ES-I3 (cell line): ENCODE data around the gene PPP3CA.

Source experiments
- H3K36me3 ChIP-seq: 2 replicates; pipeline ENCODE4 v1.6.1; 2013; ENCODE audit warnings: mild to moderate bottlenecking, low read length, control low read depth, moderate library complexity; ENCODE audit not compliant: insufficient read depth
- H3K4me1 ChIP-seq: 2 replicates; pipeline ENCODE4 v1.6.1; 2013; ENCODE audit warnings: mild to moderate bottlenecking, control low read depth, low read length; ENCODE audit not compliant: insufficient read depth
- H3K9ac ChIP-seq: 2 replicates; pipeline ENCODE4 v1.6.1; 2013; ENCODE audit warnings: low read depth, mild to moderate bottlenecking, low read length, moderate library complexity
- H3K9me3 ChIP-seq: 2 replicates; pipeline ENCODE4 v1.6.1; 2013; ENCODE audit warnings: mild to moderate bottlenecking, low read length, moderate library complexity; ENCODE audit not compliant: control insufficient read depth, insufficient read depth

PPP3CA gene

GRCh38 chr4:101315041-101315440 lies 32.3 kb downstream of the PPP3CA start:
- Histone ChIP-seq H3K9ac (no peak overlapping the region), H3K4me1 (no peaks in the 10 kb centered on the region), H3K9me3 (no peaks in the 10 kb centered on the region), H3K36me3 (no peaks in the 10 kb centered on the region)

- H3K4me1 ChIP-seq: peaks cover 22% of the 10 kb centered on the region
- no peaks in the 10 kb centered on the region for H3K9me3 ChIP-seq
- no peak overlapping the region for H3K9ac ChIP-seq
- H3K36me3 ChIP-seq: no peaks in the 10 kb centered on the region
Observed at GRCh38 chr4:101309925-101310324, 37.4 kb downstream of the PPP3CA start.

- no peak overlapping the region for H3K9ac ChIP-seq
- H3K36me3 ChIP-seq: no peaks in the 10 kb centered on the region
- H3K9me3 ChIP-seq: no peaks in the 10 kb centered on the region
- H3K4me1 ChIP-seq: peaks cover 25% of the 10 kb centered on the region
Observed at GRCh38 chr4:101307899-101308298, 39.4 kb downstream of the PPP3CA start.

- H3K9ac ChIP-seq: no peak overlapping the region
- H3K36me3 ChIP-seq: no peaks in the 10 kb centered on the region
- no peaks in the 10 kb centered on the region for H3K9me3 ChIP-seq
- peaks cover 25% of the 10 kb centered on the region for H3K4me1 ChIP-seq
Observed at GRCh38 chr4:101306764-101307615, 40.3 kb downstream of the PPP3CA start.

GRCh38 chr4:101306225-101306624 lies 41.1 kb downstream of the PPP3CA start:
- Histone ChIP-seq H3K9ac (no peak overlapping the region), H3K4me1 (peaks cover 25% of the 10 kb centered on the region), H3K36me3 (no peaks in the 10 kb centered on the region), H3K9me3 (no peaks in the 10 kb centered on the region)

GRCh38 chr4:101304916-101305315 lies 42.4 kb downstream of the PPP3CA start:
- no peak overlapping the region for H3K9ac ChIP-seq
- H3K36me3 ChIP-seq: no peaks in the 10 kb centered on the region
- no peaks in the 10 kb centered on the region for H3K9me3 ChIP-seq
- peaks cover 25% of the 10 kb centered on the region for H3K4me1 ChIP-seq

- H3K36me3 ChIP-seq: no peaks in the 10 kb centered on the region
- no peaks in the 10 kb centered on the region for H3K9me3 ChIP-seq
- H3K9ac ChIP-seq: no peak overlapping the region
Observed at GRCh38 chr4:101299899-101300540, 47.3 kb downstream of the PPP3CA start.

GRCh38 chr4:101299021-101299420 lies 48.3 kb downstream of the PPP3CA start:
- Histone ChIP-seq H3K9me3 (no peaks in the 10 kb centered on the region), H3K36me3 (no peaks in the 10 kb centered on the region), H3K4me1 (no peaks in the 10 kb centered on the region), H3K9ac (no peak overlapping the region)

More at GRCh38 chr4:101299899-101300540, 47.3 kb downstream of the PPP3CA start:
- H3K4me1 ChIP-seq: peaks cover 5% of the 10 kb centered on the region

- Histone ChIP-seq H3K4me1 (no peaks in the 10 kb centered on the region), H3K36me3 (no peaks in the 10 kb centered on the region), H3K9me3 (no peaks in the 10 kb centered on the region), H3K9ac (no peak overlapping the region)
Observed at GRCh38 chr4:101295691-101296090, 51.6 kb downstream of the PPP3CA start.

- no peaks in the 10 kb centered on the region for H3K36me3 ChIP-seq
- H3K9me3 ChIP-seq: no peaks in the 10 kb centered on the region
- H3K9ac ChIP-seq: no peak overlapping the region
- no peaks in the 10 kb centered on the region for H3K4me1 ChIP-seq
Observed at GRCh38 chr4:101294597-101294996, 52.7 kb downstream of the PPP3CA start.

GRCh38 chr4:101292901-101293300 lies 54.4 kb downstream of the PPP3CA start:
- Histone ChIP-seq H3K4me1 (peaks cover 4% of the 10 kb centered on the region; the same call in 1 of the 2 replicates), H3K9me3 (no peaks in the 10 kb centered on the region), H3K36me3 (no peaks in the 10 kb centered on the region), H3K9ac (no peak overlapping the region)

GRCh38 chr4:101292214-101292613 lies 55.1 kb downstream of the PPP3CA start:
- Histone ChIP-seq H3K9ac (no peak overlapping the region), H3K9me3 (no peaks in the 10 kb centered on the region), H3K4me1 (peaks cover 10% of the 10 kb centered on the region; the same call in 1 of the 2 replicates), H3K36me3 (no peaks in the 10 kb centered on the region)

- Histone ChIP-seq H3K9ac (no peak overlapping the region), H3K9me3 (no peaks in the 10 kb centered on the region), H3K4me1 (peaks cover 10% of the 10 kb centered on the region; the same call in 1 of the 2 replicates), H3K36me3 (no peaks in the 10 kb centered on the region)
Observed at GRCh38 chr4:101291198-101291597, 56.1 kb downstream of the PPP3CA start.

GRCh38 chr4:101290654-101291053 lies 56.7 kb downstream of the PPP3CA start:
- Histone ChIP-seq H3K36me3 (no peaks in the 10 kb centered on the region), H3K9ac (no peak overlapping the region), H3K9me3 (no peaks in the 10 kb centered on the region), H3K4me1 (peaks cover 13% of the 10 kb centered on the region)

GRCh38 chr4:101289306-101289705 lies 58.0 kb downstream of the PPP3CA start:
- Histone ChIP-seq H3K36me3 (no peaks in the 10 kb centered on the region), H3K9me3 (no peaks in the 10 kb centered on the region), H3K9ac (no peak overlapping the region), H3K4me1 (peaks cover 14% of the 10 kb centered on the region)
